NB4 (cell line): Measurements from ENCODE around the gene RRM2.

Experiments used
- MYC ChIP-seq: IDR thresholded peaks from 2 replicates; pipeline ENCODE4 v1.6.1; 2011; ENCODE audit warnings: low read depth, low read length
- POLR2A ChIP-seq: IDR thresholded peaks from 2 replicates; pipeline ENCODE4 v1.6.1; 2011; ENCODE audit warnings: mild to moderate bottlenecking; ENCODE audit not compliant: insufficient read length; ENCODE audit errors: extremely low read depth
- TF ChIP-seq, protein P1 (sequence below): IDR thresholded peaks from one replicate; pipeline ENCODE4 v1.5.1; 2012; ENCODE audit warnings: low read depth, low read length

GRCh38 chr2:10158681-10159080, 36.1 kb downstream of the RRM2 start:
- TF ChIP-seq, protein P1, sequence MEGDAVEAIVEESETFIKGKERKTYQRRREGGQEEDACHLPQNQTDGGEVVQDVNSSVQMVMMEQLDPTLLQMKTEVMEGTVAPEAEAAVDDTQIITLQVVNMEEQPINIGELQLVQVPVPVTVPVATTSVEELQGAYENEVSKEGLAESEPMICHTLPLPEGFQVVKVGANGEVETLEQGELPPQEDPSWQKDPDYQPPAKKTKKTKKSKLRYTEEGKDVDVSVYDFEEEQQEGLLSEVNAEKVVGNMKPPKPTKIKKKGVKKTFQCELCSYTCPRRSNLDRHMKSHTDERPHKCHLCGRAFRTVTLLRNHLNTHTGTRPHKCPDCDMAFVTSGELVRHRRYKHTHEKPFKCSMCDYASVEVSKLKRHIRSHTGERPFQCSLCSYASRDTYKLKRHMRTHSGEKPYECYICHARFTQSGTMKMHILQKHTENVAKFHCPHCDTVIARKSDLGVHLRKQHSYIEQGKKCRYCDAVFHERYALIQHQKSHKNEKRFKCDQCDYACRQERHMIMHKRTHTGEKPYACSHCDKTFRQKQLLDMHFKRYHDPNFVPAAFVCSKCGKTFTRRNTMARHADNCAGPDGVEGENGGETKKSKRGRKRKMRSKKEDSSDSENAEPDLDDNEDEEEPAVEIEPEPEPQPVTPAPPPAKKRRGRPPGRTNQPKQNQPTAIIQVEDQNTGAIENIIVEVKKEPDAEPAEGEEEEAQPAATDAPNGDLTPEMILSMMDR: no peak
- TF ChIP-seq POLR2A (no peak), MYC (no peak)
